Measurements from ENCODE around the gene PCDH20. TPM values are rescaled to one million over a fixed set of nuclear protein-coding genes. Genes with fewer than 3 reads are reported as not detected.

The PCDH20 gene
- total and polyA plus RNA-seq, 7 donors, result 0.03 to 2.3 (median 0.07) TPM

DNA sequence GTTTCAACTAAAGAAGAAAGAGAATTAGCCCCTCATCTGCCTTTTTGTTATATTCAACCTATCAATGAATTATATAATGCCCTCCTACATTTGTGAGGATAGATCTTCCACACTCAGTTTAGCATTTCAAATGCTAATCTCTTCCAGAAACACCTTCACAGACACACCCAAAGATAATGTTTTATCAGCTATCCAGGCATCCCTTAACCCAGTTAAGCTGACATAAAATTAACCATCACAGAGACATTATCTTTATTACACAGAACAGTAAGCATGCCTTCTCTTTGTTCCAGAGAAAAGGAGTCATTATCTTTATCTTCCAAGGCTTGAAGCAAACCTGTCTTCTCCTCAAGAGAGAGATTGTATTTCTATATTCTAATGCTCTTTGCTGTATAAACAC, 53.1 kb downstream of the PCDH20 start:
- ATAC-seq (no peak), DNase-seq (no peak)
- H3K27ac ChIP-seq, result no peak overlapping the region
- H3K4me1 ChIP-seq, result no peaks in the 10 kb centered on the region
- H3K27me3 ChIP-seq (ENCODE audit: insufficient read depth in 3 of 3, low read length in 2 of 3), result no peaks in the 10 kb centered on the region
- H3K36me3 ChIP-seq (ENCODE audit: insufficient read depth in 1 of 2, low read depth in 1 of 2), result no peaks in the 10 kb centered on the region
- H3K9me3 ChIP-seq, result no peaks in the 10 kb centered on the region
- no peak overlapping the region for H3K4me3 ChIP-seq
- TF ChIP-seq, protein P1, sequence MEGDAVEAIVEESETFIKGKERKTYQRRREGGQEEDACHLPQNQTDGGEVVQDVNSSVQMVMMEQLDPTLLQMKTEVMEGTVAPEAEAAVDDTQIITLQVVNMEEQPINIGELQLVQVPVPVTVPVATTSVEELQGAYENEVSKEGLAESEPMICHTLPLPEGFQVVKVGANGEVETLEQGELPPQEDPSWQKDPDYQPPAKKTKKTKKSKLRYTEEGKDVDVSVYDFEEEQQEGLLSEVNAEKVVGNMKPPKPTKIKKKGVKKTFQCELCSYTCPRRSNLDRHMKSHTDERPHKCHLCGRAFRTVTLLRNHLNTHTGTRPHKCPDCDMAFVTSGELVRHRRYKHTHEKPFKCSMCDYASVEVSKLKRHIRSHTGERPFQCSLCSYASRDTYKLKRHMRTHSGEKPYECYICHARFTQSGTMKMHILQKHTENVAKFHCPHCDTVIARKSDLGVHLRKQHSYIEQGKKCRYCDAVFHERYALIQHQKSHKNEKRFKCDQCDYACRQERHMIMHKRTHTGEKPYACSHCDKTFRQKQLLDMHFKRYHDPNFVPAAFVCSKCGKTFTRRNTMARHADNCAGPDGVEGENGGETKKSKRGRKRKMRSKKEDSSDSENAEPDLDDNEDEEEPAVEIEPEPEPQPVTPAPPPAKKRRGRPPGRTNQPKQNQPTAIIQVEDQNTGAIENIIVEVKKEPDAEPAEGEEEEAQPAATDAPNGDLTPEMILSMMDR (IDR thresholded peaks at IDR 0.05), result no peak
- intact Hi-C loops (cut with DNase I), result no loop called here

All from psoas muscle (tissue), 8 donors.